DOHH2 (cell line): ENCODE results near the gene GDPD4.

Experiments used
- H3F3A ChIP-seq: fragments of 200-600 bp; sonication (generic), shearing (Covaris generic); 2 replicates; pipeline ENCODE4 v1.6.0; 2016; ENCODE audit warnings: antibody characterized with exemption, mild to moderate bottlenecking; ENCODE audit not compliant: control insufficient read depth, insufficient read depth
- H3K27ac ChIP-seq: fragments of 200-600 bp; sonication (generic); 2 replicates; pipeline ENCODE4 v1.5.1; 2014; ENCODE audit warnings: low read depth, mild to moderate bottlenecking, low read length, moderate library complexity
- H3K27me3 ChIP-seq: fragments of 200-600 bp; sonication (generic); 2 replicates; pipeline ENCODE4 v1.6.1; 2014; ENCODE audit warnings: mild to moderate bottlenecking, low read length, mixed read lengths; ENCODE audit not compliant: control insufficient read depth
- H3K36me3 ChIP-seq: fragments of 200-600 bp; sonication (generic); 2 replicates; pipeline ENCODE4 v1.6.1; 2014; ENCODE audit warnings: mild to moderate bottlenecking, low read length, moderate library complexity, mixed read lengths; ENCODE audit not compliant: control insufficient read depth
- H3K4me1 ChIP-seq: fragments of 200-600 bp; sonication (generic); 2 replicates; pipeline ENCODE4 v1.6.1; 2014; ENCODE audit warnings: mild to moderate bottlenecking, low read length, mixed read lengths; ENCODE audit not compliant: control insufficient read depth
- H3K4me2 ChIP-seq: fragments of 200-600 bp; sonication (generic); 2 replicates; pipeline ENCODE4 v1.6.0; 2014; ENCODE audit warnings: mild to moderate bottlenecking, low read length, moderate library complexity
- H3K4me3 ChIP-seq: fragments of 200-600 bp; sonication (generic); 2 replicates; pipeline ENCODE4 v1.5.1; 2014; ENCODE audit warnings: mild to moderate bottlenecking, low read length, mixed read lengths
- H3K79me2 ChIP-seq: fragments of 200-600 bp; sonication (generic); 2 replicates; pipeline ENCODE4 v1.6.1; 2014; ENCODE audit warnings: mild to moderate bottlenecking, low read length, mixed read lengths; ENCODE audit not compliant: control insufficient read depth
- H3K9me2 ChIP-seq: fragments of 200-600 bp; sonication (generic); replicated peaks from 2 replicates; pipeline ENCODE4 v1.6.1; 2014; ENCODE audit warnings: mild to moderate bottlenecking, low read length, mixed read lengths; ENCODE audit not compliant: control insufficient read depth
- H3K9me3 ChIP-seq: fragments of 200-600 bp; sonication (generic); 2 replicates; pipeline ENCODE4 v1.6.1; 2014; ENCODE audit warnings: antibody characterized with exemption, low read length, mixed read lengths; ENCODE audit not compliant: control insufficient read depth, insufficient read depth
- H4K20me1 ChIP-seq: fragments of 200-600 bp; sonication (generic); 2 replicates; pipeline ENCODE4 v1.6.0; 2014; ENCODE audit warnings: low read depth, mild to moderate bottlenecking, antibody characterized with exemption, low read length, moderate library complexity; ENCODE audit not compliant: control insufficient read depth, insufficient read depth
- CTCF ChIP-seq: fragments of 200-600 bp; sonication (generic); IDR thresholded peaks from one replicate; pipeline ENCODE4 v1.5.1; 2014; ENCODE audit warnings: antibody characterized with exemption, mild to moderate bottlenecking, low read depth, low read length; ENCODE audit not compliant: poor library complexity, severe bottlenecking
- EZH2phosphoT487 ChIP-seq: fragments of 200-600 bp; sonication (generic); IDR thresholded peaks from 2 replicates; pipeline ENCODE4 v1.6.1; 2017; ENCODE audit warnings: borderline replicate concordance, mild to moderate bottlenecking, antibody characterized with exemption, low read length, moderate library complexity, mixed read lengths

The GDPD4 gene

GRCh38 chr11:77203901-77204753 is 97.4 kb downstream of the GDPD4 start:
- H3K9me2 ChIP-seq = no peaks in the 10 kb centered on the region
- no peak overlapping the region for H3K27ac ChIP-seq
- H3K36me3 ChIP-seq = no peaks in the 10 kb centered on the region
- H3K4me2 ChIP-seq = no peak overlapping the region
- no peaks in the 10 kb centered on the region for H3K79me2 ChIP-seq
- H3K4me3 ChIP-seq = no peak overlapping the region
- TF ChIP-seq EZH2phosphoT487 = no peak
- no peak for TF ChIP-seq CTCF
- H3K9me3 ChIP-seq = no peaks in the 10 kb centered on the region
- H3K4me1 ChIP-seq = no peaks in the 10 kb centered on the region
- no peaks in the 10 kb centered on the region for H3F3A ChIP-seq
- no peaks in the 10 kb centered on the region for H4K20me1 ChIP-seq
- H3K27me3 ChIP-seq = no peaks in the 10 kb centered on the region

GRCh38 chr11:77202941-77203900 is 98.3 kb downstream of the GDPD4 start:
- Histone ChIP-seq H3K79me2 (no peaks in the 10 kb centered on the region), H3K4me2 (no peak overlapping the region), H3K27me3 (no peaks in the 10 kb centered on the region), H4K20me1 (no peaks in the 10 kb centered on the region), H3K4me1 (no peaks in the 10 kb centered on the region), H3K27ac (no peak overlapping the region), H3K36me3 (no peaks in the 10 kb centered on the region), H3K9me3 (no peaks in the 10 kb centered on the region), H3K4me3 (no peak overlapping the region), H3F3A (no peaks in the 10 kb centered on the region), H3K9me2 (no peaks in the 10 kb centered on the region)
- no peak for TF ChIP-seq CTCF
- TF ChIP-seq EZH2phosphoT487 = no peak

- no peaks in the 10 kb centered on the region for H3K9me3 ChIP-seq
- no peak overlapping the region for H3K4me3 ChIP-seq
- H3F3A ChIP-seq = no peaks in the 10 kb centered on the region
- no peaks in the 10 kb centered on the region for H3K36me3 ChIP-seq
- no peaks in the 10 kb centered on the region for H3K4me1 ChIP-seq
- H3K79me2 ChIP-seq = no peaks in the 10 kb centered on the region
- H3K9me2 ChIP-seq = no peaks in the 10 kb centered on the region
- TF ChIP-seq CTCF = no peak
- TF ChIP-seq EZH2phosphoT487 = no peak
- no peaks in the 10 kb centered on the region for H3K27me3 ChIP-seq
- no peaks in the 10 kb centered on the region for H4K20me1 ChIP-seq
- H3K4me2 ChIP-seq = no peak overlapping the region
- H3K27ac ChIP-seq = no peak overlapping the region
Observed at GRCh38 chr11:77201991-77202841, 99.3 kb downstream of the GDPD4 start.
